GM18858 (cell line): ENCODE measurements around the gene TSC22D1.
"Not testable (repeated sequence)": the region's sequence is repeated elsewhere in the genome, so short reads cannot be mapped to it uniquely, and the experiment has no call there.

Experiments used
- ATAC-seq: cut with Tn5 transposase; IDR thresholded peaks from one replicate; pipeline ENCODE4 v1.9.1; 2021; ENCODE audit not compliant: unreplicated experiment

Gene TSC22D1

GRCh38 chr13:44456212-44456611 lies 119.9 kb downstream of the TSC22D1 start:
- ATAC-seq: not testable (repeated sequence)

GRCh38 chr13:44455769-44456168 lies 120.4 kb downstream of the TSC22D1 start:
- ATAC-seq: no peak

- no peak for ATAC-seq
Observed at GRCh38 chr13:44453881-44454280, 122.2 kb downstream of the TSC22D1 start.

GRCh38 chr13:44453069-44453468 lies 123.1 kb downstream of the TSC22D1 start:
- ATAC-seq: no peak

GRCh38 chr13:44452418-44452817 lies 123.7 kb downstream of the TSC22D1 start:
- no peak for ATAC-seq

GRCh38 chr13:44451651-44452050 lies 124.5 kb downstream of the TSC22D1 start:
- no peak for ATAC-seq

GRCh38 chr13:44451126-44451525 lies 125.0 kb downstream of the TSC22D1 start:
- ATAC-seq: no peak

GRCh38 chr13:44449999-44450821 lies 125.9 kb downstream of the TSC22D1 start:
- no peak for ATAC-seq

GRCh38 chr13:44448875-44449274 lies 127.3 kb downstream of the TSC22D1 start:
- ATAC-seq: no peak

- no peak for ATAC-seq
Observed at GRCh38 chr13:44448373-44448772, 127.8 kb downstream of the TSC22D1 start.

GRCh38 chr13:44447783-44448321 lies 128.3 kb downstream of the TSC22D1 start:
- no peak for ATAC-seq

GRCh38 chr13:44440046-44440608 lies 136.0 kb downstream of the TSC22D1 start:
- no peak for ATAC-seq

- ATAC-seq: no peak
Observed at GRCh38 chr13:44439452-44440024, 136.6 kb downstream of the TSC22D1 start.

GRCh38 chr13:44438234-44438579 lies 137.9 kb downstream of the TSC22D1 start:
- no peak for ATAC-seq

GRCh38 chr13:44437356-44438233 lies 138.5 kb downstream of the TSC22D1 start:
- ATAC-seq: no peak

GRCh38 chr13:44436589-44437337 lies 139.4 kb downstream of the TSC22D1 start:
- no peak for ATAC-seq

- ATAC-seq: no peak
Observed at GRCh38 chr13:44435919-44436510, 140.1 kb downstream of the TSC22D1 start.

GRCh38 chr13:44435142-44435918 lies 140.8 kb downstream of the TSC22D1 start:
- peak; percentile 53 for ATAC-seq

GRCh38 chr13:44434766-44435141 lies 141.4 kb downstream of the TSC22D1 start:
- ATAC-seq: no peak
